CD4-positive, alpha-beta T cell treated with Interleukin-17A for 4 hours (primary cell): ENCODE data around the gene ANK3.
A peak's percentile ranks its signal among the peaks of the same experiment; 100 is the strongest.

ENCODE experiments used
- DNase-seq: peaks from one replicate; pipeline ENCODE4 v3.0.0-alpha.2; 2020; ENCODE audit warnings: mixed read lengths

ANK3 gene

DNA sequence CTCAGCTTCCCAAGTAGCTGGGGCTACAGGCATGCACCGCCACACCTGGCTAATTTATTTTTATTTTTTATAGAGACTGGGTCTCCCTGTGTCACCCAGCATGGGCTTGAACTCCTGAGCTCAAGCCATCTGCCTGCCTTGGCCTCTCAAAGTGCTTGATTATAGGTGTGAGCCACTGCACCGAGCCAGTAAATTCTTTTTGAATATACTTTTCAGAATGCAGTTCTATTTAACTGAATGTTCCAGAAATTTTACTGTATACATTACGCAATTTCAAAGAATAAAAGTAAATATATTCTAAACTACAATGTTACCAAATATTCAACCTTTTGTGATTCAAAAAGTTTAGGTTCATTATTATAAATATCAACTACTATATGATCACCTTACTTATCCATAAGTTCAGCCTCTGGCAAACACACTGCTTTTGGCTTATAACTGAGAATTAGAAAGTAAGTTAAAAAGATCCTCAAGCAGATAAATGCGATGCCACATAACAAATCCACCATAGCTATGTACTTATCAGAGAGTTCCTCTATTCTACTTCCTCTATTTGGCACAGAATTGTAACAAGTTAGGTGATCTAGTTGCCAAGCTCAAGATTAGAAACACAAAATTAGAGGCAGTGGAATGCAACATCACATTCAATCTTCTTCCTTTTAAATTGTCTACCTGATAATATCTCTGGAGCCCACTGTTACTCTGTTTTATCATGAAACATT, 118.2 kb downstream of the ANK3 start:
- DNase-seq: no peak

DNA sequence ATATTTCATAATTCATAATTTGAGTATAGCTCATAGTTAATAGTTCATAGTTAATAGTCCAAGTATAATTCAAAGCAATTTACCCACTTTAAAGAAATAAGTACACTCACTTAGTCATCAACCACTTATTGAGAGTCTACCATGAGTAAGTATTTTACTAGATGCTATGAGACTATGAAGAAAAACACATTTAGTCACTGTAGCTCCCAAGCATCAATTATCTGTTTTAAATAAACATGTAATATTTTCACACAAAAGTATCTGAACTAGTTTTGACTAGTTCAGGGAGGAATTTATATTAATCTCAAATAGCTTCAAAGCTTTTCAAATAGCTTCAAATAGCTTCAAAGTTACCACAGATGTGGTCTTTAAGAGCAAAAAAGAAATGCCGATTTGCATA, 119.2 kb downstream of the ANK3 start:
- no peak for DNase-seq

DNA sequence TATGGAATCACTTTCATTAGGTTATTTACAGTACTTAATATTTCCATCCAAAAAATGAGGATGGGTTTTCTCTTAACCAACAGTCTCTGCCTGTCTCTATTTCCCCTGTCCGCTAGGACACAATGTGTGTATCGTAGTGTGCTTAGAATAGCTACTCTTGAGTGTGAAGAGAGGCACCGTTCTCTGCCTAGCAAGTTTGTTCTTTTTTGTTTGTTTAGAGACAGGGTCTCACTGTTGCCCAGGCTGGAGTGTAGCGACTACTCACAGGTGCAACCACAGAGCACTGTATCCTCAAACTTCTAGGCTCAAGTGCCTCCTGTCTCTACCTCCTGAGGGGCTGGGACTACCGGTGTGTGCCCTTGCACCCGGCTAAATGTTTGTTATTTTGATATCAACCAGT, 121.9 kb downstream of the ANK3 start:
- no peak for DNase-seq

DNA sequence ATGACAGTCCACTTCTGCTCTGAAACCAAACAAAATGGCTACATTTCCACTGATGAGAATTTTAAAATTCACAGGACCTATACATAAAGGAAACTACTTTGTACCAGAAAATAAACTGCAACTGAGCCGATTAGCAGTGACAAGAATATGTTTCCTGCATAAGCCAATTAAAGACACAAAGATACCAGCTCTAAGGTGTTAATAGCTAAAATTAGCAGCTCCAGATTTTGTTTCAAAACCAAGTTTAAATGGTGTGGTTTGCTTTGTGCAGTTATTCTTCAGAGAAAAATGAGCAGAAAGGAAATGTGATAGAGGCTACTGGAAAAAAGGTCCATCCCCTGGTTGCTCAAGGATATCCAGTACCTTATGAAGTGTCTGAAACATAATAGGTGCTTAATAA, 123.2 kb downstream of the ANK3 start:
- no peak for DNase-seq

DNA sequence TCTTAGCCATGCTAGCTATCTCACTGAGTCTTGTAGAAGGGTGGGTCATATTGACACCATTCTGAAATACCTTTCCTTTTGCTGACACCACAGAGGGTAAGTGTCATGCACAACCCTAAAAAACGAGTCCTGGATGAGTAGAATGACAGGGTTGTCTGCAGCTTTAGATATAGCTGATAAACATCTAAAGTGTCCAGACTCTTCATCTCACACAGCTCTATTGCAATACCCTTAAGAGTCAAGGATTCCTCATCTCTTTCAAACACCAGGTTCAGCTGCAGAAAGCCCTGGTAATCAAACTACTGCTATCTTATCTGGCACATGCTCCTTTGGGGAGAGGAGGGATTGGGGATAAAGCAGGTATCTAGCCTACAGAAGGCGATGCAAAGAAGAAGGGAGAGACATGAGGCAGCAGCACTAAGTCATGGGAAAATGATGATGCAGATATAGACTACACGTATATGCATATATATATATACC, 127.0 kb downstream of the ANK3 start:
- DNase-seq: no peak

DNA sequence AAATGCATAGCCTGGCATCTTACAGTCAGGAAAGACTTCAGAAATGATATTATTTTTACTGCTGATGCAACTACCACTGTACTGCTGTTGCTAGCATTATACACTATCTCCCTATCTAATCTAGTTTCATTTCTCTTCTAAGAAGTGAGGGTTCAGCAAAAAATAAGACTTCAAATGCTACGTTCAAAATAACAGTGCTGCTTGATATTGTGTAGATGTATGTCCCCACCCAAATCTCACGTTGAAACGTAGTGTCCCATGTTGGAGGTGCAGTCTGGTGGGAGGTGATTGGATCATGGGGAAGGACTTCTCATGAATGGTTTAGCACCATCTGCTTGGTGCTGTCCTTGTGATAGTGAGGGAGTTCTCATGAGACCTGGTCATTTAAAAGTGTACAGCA, 129.4 kb downstream of the ANK3 start:
- no peak for DNase-seq

DNA sequence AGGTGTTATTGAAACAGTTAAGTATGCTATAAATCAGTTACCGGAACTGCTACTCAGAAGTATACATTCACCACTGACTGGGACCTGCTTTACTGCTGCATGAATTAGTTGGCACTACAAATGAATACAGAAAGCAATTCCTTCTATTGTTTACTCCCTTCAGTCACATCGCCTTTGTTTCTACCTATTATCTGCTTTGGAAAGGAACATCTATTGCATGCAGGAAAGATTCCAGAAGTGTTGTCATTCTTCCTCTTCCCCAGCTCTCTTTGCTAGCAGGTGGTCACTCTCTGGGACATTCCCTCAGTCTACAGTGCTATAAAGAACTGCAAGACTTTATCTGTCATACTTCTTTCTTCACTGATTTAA, 131.3 kb downstream of the ANK3 start:
- no peak for DNase-seq

DNA sequence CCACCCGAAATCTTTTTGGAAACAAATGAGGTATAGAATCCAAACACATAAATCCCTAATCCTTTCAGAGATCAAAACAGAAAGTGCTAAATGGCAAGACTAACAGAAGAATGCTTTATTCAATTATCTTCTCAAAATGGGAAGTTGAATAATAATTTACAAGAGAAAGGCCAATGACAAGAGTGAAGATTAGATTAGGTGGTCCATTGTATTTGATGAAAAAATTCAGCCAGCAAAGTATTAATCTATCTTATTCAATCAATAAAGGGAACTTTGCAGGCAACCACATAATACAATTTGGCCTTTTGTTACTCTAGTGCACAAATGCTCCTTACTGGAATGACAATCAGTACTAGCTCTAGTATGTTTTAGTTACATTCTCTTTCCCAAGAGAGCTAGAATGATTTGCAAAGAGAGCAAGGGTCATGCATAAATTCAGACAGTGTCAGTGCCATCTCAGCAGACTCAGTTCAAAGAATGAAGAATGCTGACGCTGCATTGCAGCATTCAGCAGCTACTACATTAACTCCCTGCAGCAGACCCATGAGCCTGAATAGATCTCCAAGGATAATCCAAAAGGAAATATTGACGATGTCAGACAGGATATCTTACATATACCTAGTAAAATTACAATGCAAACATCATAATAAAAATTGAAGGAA, 131.8 kb downstream of the ANK3 start:
- no peak for DNase-seq

DNA sequence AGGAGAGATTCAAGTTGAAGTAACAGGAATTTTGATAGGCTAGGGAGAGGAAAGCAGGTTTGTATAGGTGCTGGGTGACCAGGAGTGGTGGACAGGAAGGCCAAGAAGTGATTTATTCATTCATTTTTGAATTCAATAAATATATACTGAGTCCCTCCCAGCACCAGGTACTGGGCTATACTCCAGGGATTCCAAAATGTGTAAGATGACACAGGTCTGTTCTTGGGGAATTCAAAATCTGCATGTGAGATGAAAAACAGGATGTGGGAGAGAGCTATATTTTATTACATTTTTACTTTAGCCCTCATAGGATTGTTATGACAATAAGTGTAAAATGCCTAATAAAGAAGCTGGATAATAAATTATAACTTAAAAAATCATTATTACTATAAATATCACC, 134.9 kb downstream of the ANK3 start:
- no peak for DNase-seq

DNA sequence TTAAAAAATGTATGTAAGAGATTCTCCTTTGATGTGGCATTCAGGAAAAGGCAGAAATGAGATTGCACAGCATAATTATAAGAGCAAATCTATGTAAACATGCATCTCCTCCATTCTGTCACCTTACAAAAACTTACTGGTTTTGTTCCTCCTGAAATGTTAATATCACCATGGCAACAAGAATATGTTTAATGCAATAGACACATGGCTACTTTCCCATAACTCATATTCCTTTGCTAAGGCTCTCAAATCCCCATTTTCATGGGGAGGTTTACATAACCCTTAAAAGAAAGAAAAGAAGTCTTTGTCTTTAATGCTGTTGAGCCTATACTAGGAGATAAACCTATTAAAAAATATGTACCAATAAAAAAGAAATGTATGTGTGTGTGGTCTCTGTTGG, 136.2 kb downstream of the ANK3 start:
- no peak for DNase-seq

DNA sequence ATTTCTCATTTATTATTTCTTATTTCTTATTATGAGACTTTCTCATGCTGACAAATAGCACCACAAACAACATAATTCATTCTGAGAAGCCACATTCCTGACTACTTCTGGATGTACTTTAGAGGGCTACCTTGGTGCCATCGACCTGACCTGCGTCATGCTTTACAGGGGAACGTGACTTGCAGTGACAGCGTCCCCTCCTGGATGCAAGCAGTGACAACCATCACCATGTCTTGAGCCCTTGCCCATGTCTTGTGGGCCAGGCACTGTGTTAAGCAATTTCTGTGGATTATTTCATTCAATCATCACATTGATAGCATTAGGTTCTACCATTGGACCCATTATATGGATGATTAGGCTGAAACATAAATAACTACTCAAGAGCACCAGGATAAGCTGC, 137.0 kb downstream of the ANK3 start:
- DNase-seq: no peak

DNA sequence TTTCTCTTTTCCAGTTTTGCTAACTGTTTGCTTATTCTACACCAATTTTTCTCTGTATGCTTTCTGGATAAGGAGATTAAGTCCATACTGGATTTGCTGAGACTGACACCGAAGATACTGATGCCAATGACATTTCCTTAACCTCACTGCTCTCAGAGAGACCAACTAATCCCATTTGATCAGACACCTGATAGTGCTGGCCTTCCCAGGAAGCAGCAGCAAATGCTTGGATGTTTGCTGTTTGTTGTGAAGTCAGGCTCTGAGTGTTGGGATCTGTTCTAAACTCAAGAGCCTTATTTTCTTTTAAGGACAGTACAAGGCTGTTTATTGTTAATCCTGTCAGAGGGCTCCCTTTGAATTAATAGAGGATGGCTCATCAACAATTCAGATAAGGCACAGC, 143.3 kb downstream of the ANK3 start:
- DNase-seq: no peak

DNA sequence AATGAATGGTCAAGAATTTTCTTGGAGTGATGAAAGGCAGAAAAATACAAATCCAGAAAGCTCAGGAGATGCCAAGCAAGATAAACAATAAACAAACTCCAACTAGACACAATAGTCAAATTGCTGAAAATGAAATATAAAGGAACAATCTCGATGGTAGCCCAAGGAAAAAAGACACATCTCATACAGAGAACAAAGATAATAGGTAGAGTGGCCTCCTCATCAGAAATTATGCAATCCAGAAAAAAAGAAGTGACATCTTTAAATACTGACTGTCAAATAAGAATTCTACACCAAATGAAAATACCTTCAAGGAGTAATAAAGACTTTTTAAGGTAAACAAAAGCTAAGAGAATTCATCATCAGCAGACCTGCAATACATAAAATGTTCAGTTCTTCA, 150.4 kb downstream of the ANK3 start:
- DNase-seq: no peak

DNA sequence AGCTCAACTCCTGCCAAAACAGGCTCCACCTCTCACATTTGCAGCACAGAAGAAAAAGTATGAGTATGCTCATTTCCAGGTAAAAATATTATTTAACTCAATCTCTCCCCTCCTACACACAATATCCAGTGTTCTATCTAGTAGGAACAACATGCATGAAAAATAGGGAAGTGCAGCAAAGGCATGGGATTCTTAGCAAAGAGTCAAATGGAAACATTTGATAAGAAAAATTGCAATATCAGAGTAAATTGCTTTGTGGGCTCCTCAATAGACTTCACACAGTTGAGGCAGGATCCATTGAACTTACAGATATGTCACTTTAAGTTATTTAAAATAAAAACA, 150.9 kb downstream of the ANK3 start:
- DNase-seq: no peak

DNA sequence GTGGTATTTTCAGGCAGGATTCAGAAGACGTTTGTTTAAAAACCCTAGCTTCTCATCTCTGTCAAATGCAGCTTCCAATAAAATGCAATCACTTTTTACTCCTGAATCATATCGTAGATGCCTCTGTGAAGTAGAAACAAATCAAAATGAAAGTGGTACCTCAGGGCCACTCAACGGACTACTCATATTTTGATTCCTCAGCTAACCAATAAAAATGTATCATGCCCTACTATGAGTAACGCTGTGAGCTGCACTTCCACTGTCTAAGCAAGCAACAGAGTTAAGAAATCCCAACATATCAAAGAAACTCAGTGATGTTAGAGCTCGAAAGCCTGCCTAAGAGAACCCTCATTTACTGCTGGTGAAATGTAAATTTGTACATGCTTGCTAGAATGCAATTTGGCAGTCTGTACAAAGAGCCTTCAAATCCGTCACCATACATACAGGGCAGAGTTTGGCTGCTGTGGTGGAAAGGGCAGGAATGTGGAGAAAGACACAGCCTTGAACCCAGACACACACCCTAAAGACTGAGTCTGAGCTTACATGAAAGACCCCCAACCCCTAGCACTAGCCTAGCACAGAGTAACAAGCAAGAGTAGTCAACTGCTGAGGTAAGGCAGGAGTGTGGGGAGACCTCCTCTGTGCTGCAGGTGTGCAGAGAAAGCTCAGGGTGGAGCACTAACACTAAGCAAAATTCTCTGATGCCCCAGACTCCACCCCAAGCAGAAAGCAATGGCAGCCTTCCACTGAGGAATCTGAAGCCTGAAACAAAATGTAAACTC, 151.5 kb downstream of the ANK3 start:
- no peak for DNase-seq

DNA sequence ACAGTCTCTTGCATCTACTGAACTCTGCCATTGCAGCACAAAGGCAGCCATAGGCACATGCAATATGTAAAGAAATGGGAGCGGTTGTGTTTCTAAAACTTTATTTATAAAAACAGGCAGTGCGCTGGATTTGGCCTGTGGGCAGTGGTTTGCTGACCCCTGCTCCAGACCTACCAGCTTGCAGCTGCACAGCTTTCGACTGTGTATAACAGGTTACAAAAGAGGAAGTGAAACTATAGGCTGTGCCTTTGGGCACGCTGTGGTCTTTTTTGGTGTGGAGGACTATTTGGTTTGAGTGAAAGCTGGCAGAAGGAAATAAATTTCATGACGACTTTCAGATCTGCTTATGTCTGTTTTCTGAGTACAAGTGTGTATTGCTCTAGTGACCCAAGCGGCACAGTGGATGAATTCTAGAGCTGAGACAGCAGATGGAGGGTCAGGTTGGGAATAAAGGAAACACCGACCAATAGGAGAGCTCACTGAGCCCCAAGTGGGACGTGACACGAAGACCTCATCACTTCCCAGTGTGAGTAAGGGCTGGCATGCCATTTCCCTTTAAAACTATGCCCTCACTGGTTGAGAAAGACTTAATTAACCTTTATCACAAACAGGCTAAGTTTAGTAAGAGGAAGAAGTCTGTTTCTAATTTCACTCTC, 152.7 kb downstream of the ANK3 start:
- DNase-seq: peak; percentile 13

DNA sequence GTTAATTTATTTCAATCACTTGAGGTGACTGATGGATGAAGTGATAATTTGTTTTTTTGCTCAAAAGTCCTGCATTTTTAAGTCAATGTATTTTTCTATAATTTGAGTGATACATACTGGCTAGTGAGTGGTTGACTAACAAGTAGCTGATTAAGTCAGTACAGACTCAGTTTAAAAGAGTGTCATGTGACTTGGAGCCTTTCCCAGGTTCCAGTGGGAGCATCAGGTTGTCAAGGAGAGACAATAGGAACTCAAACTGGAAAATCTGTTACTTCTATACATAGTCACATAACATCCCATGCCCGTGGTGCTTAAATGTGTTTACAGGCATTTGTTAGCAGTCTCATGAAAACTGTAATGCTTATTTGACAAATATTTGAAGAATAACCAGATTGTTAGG, 154.7 kb downstream of the ANK3 start:
- no peak for DNase-seq

DNA sequence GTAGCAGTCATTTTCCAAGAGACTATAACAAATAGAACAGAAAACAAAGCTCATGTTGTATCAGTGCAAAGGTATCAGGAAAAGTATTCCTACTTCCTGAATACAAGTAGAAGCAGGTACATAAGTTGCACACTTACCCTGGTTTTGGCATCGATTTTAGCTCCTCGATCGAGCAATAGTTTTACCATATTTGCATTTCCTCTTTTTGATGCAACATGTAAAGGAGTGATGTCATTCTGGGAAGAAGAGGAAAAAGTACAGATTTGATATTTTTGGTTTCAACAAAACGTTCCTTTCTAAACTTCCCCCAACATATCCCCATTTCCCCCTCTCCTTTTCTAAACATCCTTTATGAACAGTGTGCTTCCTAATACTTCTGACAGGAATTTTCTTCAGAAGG, 155.1 kb downstream of the ANK3 start:
- no peak for DNase-seq

DNA sequence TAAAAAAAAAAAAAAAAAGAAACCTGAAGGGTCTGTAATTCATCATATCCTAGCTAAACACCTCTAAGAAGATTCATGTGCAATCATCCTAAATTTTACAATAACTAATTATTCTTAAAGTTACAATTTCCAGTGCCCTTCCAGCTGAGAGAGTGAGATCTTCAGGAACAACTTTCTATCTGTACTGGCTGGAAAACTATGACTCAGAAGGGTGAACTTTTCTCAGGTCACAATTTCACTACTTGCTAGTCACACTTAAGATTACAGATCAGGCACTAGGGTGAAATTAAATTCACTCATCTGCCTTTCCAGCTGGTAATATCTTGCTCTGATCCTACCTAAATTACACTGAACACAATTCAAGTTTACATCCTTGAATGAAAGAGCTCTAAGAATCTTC, 158.8 kb downstream of the ANK3 start:
- no peak for DNase-seq

DNA sequence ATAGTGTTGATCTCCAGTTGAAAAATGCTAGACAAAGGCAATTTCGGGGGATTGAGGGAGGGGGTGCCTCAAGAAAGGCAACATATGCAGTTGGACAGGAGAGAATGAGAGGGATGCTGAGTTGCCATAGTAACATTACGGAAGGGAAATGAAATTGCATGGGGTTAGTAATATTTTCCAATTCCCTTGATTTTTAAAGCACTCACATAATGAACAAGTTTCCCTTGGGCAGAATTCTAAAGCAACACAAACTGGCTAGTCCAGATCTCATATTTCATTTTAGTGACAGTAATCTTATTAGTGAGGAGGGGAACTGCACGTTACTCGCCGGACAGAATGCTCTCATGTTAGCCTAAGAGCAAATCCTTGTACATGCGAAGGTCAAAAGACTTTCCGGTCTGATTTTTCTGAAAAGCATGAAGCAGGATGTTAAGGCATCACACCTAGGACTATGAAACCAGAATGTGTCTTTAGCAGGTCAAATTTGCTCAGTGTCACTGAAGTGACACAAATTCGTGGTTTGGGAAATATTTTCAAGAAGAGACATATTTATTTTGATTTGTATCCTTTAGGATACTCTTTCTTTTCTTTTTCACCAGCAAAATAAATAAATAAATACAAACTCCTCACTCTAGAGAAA, 165.5 kb downstream of the ANK3 start:
- no peak for DNase-seq

DNA sequence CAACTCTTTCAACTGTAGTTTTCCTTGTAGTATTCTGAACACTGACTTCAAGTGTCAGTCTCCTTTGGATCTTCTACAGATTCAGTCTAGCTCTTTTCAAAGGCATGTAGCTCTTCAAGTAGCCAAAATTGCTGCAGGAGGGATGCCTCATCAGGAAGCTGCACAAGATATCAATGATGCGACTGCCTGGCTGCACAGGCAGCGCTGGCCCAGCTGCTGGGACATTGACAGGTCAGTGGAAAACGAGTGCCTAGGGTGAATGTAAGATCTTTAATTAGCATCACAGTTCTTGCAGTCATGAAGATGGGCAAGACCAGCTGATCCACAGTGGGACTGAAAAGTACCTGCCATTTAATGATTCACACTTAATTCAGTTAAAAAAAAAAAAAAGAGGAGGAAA, 167.6 kb downstream of the ANK3 start:
- no peak for DNase-seq

DNA sequence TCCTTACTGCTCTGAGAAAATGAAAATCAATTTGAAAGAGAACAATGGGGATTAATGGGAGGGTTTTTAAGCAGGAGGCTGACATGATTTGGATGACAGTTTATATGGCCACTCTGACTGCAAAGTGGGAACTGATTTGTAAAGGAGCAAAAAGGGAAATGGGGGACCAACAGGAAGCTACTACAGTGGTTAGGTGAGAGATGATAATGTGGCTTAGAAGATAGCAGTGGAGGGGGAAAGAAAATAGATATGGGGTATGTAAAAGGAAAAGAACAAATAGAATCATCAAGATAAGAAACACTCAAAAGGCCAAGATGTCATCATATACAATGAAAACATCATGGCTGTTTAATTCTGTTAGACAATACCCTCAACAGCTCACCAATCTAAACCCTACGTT, 177.5 kb downstream of the ANK3 start:
- DNase-seq: no peak

DNA sequence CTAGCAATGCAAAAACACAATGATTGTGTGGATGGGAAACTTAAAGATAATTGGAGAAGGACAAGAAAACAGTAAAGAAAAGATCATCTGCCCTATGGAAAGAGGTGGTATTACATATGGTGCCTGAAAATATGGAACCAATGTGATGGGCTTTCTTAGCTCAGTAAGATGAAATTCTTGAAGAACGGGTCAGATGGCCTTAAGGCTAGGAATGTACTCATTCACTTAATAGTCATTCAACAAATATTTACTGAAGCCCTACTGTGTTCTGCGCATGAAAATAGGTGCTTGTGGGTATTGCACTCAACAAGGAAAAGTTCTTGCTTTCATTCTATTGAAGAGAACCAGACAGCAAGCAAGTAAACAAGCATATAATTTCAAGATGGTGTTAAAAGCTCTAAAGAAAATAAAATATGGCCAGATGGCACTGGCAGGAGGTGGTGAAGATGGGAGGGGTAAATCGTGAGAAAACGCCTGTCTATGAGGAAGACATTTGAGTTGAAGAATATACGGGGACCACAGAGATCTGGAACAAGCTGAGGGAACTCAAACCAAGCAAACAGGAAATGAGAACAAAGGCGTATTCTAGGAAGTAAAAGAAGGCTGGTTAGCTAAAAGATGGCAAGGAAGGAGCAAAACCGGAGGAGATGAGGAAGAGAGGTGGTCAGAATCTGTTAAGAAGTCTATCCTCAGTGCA, 179.7 kb downstream of the ANK3 start:
- DNase-seq: no peak
